NCI-H146 treated with DMSO at 0.1 percent for 48 hours (cell line): Measurements from ENCODE around the gene MAK.
"Not testable (repeated sequence)": the region's sequence is repeated elsewhere in the genome, so short reads cannot be mapped to it uniquely, and the experiment has no call there.

Experiments used
- DNase-seq: peaks from one replicate; lab custom pipeline; 2025; ENCODE audit not compliant: unreplicated experiment; lab: John Stamatoyannopoulos, UW

The MAK gene

GRCh38 chr6:10854922-10855632 is 16.7 kb upstream of the MAK start:
- DNase-seq, result no peak

- DNase-seq, result not testable (repeated sequence)
Measured at GRCh38 chr6:10853849-10854300, 15.5 kb upstream of the MAK start.

GRCh38 chr6:10852361-10852960 is 14.1 kb upstream of the MAK start:
- no peak for DNase-seq

- no peak for DNase-seq
Measured at GRCh38 chr6:10850728-10851127, 12.4 kb upstream of the MAK start.

- no peak for DNase-seq
Measured at GRCh38 chr6:10849901-10850300, 11.6 kb upstream of the MAK start.

GRCh38 chr6:10847684-10848083 is 9.3 kb upstream of the MAK start:
- DNase-seq, result no peak

GRCh38 chr6:10843554-10843953 is 5.2 kb upstream of the MAK start:
- no peak for DNase-seq

GRCh38 chr6:10838794-10839333 is 525 bp upstream of the MAK start:
- no peak for DNase-seq

- DNase-seq, result no peak
Measured at GRCh38 chr6:10837622-10837994, 731 bp downstream of the MAK start.

- DNase-seq, result no peak
Measured at GRCh38 chr6:10837009-10837621, 1.2 kb downstream of the MAK start.

GRCh38 chr6:10834823-10835222 is 3.5 kb downstream of the MAK start:
- DNase-seq, result no peak

GRCh38 chr6:10831609-10832008 is 6.7 kb downstream of the MAK start:
- no peak for DNase-seq

GRCh38 chr6:10824819-10825218 is 13.5 kb downstream of the MAK start:
- DNase-seq, result no peak

- no peak for DNase-seq
Measured at GRCh38 chr6:10824297-10824696, 14.0 kb downstream of the MAK start.

- DNase-seq, result not testable (repeated sequence)
Measured at GRCh38 chr6:10814176-10814575, 24.2 kb downstream of the MAK start.

GRCh38 chr6:10809098-10809497 is 29.2 kb downstream of the MAK start:
- no peak for DNase-seq

- no peak for DNase-seq
Measured at GRCh38 chr6:10808376-10808775, 30.0 kb downstream of the MAK start.

GRCh38 chr6:10801224-10801848 is 37.0 kb downstream of the MAK start:
- DNase-seq, result peak; percentile 32

GRCh38 chr6:10800810-10801209 is 37.5 kb downstream of the MAK start:
- no peak for DNase-seq

- DNase-seq, result no peak
Measured at GRCh38 chr6:10794239-10794638, 44.1 kb downstream of the MAK start.

- DNase-seq, result no peak
Measured at GRCh38 chr6:10793695-10794094, 44.6 kb downstream of the MAK start.

- DNase-seq, result no peak
Measured at GRCh38 chr6:10793035-10793434, 45.3 kb downstream of the MAK start.
